ENCODE data around the gene HTT.

DNA sequence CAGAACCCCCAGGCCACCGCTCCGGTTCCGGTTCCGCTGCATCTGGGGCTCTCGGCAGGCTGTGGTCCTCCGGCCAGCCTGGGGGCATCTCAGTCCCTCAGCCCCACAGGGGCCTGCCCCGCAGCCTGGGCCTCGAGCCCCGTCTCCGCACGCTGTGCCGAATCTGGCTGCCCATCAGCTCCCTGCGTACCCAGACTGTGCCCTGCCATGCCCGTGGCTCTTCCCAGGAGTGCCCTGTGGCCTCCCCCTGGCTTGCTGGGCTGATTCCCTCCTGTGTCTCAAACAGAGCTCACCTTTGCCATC is 173.6 kb downstream of the HTT start:
- TF ChIP-seq EZH2 (IDR thresholded peaks at IDR 0.05) (no peak), POLR2AphosphoS5 (IDR thresholded peaks at IDR 0.05; ENCODE audit: low read depth, low read length) (no peak), RAD21 (IDR thresholded peaks at IDR 0.05; ENCODE audit: low read depth) (no peak)
- TF ChIP-seq, protein P1, sequence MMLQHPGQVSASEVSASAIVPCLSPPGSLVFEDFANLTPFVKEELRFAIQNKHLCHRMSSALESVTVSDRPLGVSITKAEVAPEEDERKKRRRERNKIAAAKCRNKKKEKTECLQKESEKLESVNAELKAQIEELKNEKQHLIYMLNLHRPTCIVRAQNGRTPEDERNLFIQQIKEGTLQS (IDR thresholded peaks at IDR 0.05): no peak
